Measurements from ENCODE around the gene GALNT2. TPM values are rescaled to one million over a fixed set of nuclear protein-coding genes. Genes with fewer than 3 reads are reported as not detected.

The GALNT2 gene
- total RNA-seq, 4 donors from 2014 or later: 41.7 to 56.4 (median 50.7) TPM

DNA sequence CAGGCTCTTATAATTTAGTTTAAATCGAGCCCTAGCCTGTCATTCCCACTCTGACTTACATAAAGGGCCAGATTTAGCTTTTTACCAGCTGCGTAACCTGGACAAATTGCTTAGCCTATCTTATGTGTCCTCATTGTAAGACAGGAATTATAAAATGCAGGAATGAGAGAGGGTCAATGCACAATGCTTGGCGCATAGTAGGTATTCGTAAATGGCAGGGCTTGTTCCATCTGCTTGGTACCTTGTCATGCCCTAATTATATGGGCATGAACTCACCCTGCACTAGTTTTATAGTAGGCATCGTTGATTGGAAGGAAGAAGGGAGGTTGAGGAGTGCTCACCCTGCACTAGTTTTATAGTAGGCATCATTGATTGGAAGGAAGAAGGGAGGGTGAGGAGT lies 108.8 kb downstream of the GALNT2 start:
- TF ChIP-seq, protein P1, sequence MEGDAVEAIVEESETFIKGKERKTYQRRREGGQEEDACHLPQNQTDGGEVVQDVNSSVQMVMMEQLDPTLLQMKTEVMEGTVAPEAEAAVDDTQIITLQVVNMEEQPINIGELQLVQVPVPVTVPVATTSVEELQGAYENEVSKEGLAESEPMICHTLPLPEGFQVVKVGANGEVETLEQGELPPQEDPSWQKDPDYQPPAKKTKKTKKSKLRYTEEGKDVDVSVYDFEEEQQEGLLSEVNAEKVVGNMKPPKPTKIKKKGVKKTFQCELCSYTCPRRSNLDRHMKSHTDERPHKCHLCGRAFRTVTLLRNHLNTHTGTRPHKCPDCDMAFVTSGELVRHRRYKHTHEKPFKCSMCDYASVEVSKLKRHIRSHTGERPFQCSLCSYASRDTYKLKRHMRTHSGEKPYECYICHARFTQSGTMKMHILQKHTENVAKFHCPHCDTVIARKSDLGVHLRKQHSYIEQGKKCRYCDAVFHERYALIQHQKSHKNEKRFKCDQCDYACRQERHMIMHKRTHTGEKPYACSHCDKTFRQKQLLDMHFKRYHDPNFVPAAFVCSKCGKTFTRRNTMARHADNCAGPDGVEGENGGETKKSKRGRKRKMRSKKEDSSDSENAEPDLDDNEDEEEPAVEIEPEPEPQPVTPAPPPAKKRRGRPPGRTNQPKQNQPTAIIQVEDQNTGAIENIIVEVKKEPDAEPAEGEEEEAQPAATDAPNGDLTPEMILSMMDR (IDR thresholded peaks at IDR 0.05; ENCODE audit: low read depth): no peak

DNA sequence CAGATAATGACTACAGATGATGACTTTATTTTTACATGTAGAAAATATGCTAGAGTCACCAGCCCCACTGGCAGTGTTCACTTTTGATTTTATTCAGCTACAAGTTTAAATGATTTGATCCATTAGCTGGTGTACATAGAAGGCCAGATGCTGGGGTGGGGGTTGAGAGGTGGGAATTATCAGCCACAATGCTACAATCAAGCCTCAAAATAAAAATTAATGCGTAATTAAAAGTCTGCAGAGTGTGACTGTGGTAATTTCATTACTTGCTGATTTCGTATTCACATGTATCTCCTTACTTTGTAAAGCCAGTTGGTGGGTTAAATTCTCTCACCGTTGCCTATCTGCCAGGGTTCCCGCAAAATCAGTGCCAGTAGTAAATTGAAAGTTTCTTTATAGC lies 109.3 kb downstream of the GALNT2 start:
- TF ChIP-seq, protein P1 (IDR thresholded peaks at IDR 0.05; ENCODE audit: low read depth): no peak

DNA sequence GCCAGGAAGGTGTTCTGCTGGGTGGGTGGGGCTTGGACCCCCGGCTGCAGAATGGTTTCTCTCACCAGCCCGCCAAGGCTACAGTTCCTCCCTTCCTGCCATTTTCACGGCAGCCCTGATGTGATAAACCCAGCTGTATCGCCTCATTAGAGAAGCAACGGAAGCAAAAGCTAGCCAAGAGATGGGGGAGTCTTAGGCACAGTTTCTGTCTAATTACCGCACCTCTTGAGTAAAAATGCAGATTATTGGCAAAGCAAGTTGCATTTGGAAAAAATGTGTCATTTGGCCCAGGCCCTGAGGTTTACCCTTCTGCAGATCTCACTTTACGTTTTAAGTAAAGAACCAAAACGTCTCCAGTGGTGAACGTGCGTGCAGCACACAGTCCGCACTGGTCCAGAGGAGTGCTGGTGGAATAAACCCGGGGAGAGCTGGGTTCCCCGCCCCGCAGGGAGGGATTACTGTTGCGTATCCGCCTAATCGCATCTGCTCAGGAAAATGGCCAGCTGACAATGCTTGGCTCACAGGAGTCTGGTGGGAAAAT lies 109.9 kb downstream of the GALNT2 start:
- TF ChIP-seq, protein P1 (IDR thresholded peaks at IDR 0.05; ENCODE audit: low read depth): no peak

GRCh38 chr1:230179249-230179648 lies 112.2 kb downstream of the GALNT2 start:
- TF ChIP-seq, protein P1 (IDR thresholded peaks at IDR 0.05; ENCODE audit: low read depth): no peak

GRCh38 chr1:230185076-230186001 lies 118.3 kb downstream of the GALNT2 start:
- TF ChIP-seq, protein P1 (IDR thresholded peaks at IDR 0.05; ENCODE audit: low read depth): no peak

DNA sequence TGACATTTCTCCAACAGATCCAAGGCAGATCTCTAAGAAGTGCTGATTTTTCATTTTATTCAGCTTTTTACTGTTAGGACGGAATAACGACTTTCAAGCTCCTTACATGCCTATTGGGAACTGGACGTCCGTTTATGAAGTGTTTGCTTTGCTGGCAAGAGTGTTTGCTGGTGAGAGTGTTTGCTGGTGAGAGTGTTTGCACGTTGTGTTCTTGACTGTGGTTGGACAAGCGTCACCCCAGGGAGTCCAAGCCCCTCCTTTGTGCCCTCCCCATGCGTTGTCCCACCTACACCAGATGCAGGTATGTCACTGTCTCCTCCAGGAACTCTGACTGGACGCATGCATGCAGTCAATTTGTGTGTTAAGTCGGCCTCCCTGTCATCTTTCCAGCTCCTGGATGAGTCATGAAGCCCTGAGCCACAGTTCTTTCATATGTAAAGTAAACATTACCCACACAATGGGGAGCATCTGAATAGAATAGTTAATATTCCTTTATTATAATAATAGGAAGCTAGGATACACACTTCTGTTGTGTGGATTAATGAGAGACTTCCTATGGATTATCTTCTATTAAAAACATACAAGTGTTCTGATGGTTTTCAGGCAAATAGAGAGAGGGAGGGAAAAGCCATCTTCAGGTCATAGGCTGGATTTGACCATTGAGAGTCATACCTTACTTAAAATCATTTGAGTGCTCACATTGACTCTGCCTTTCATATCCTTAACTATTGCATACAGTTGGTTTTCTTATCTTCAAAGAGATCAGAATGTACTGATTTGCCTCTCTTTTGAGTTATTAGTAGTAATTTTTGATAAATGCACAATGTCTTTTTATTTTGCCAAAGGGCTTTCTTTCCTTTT lies 119.2 kb downstream of the GALNT2 start:
- TF ChIP-seq, protein P1 (IDR thresholded peaks at IDR 0.05; ENCODE audit: low read depth): no peak

DNA sequence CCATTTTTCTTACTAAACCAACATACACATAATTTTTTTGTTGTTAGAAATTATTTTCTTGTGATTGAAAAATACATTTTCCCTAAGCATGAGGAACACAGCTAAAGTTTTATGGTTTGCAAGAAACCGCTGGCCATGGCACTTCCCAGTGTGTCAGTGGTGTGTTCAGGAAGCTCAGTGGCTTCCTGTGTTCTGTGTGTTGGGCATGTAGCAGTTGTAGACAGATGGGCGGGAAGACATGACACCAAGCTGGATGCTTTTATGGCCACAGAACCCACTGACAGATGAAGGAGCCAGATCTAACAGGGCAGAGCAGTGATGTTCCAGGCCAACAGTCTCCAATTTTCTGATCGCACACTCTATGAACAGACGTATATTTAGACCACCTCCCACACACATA lies 119.8 kb downstream of the GALNT2 start:
- TF ChIP-seq, protein P1 (IDR thresholded peaks at IDR 0.05; ENCODE audit: low read depth): no peak

Data from subcutaneous adipose tissue (tissue), 4 donors.